GM18511 (cell line): ENCODE results near the gene PLEKHJ1.
A peak's percentile ranks its signal among the peaks of the same experiment; 100 is the strongest.

Experiments used
- ATAC-seq: cut with Tn5 transposase; IDR thresholded peaks from one replicate; pipeline ENCODE4 v1.9.1; 2021; ENCODE audit warnings: mild to moderate bottlenecking, moderate library complexity; ENCODE audit not compliant: unreplicated experiment

Gene PLEKHJ1

GRCh38 chr19:2237051-2237868 is 1.1 kb upstream of the PLEKHJ1 start:
- no peak for ATAC-seq

GRCh38 chr19:2236064-2236313 is 140 bp downstream of the PLEKHJ1 start:
- no peak for ATAC-seq

GRCh38 chr19:2235381-2236063 is 607 bp downstream of the PLEKHJ1 start:
- peak; percentile 6 for ATAC-seq

- ATAC-seq: no peak
Measured at GRCh38 chr19:2234996-2235380, 1.1 kb downstream of the PLEKHJ1 start.

GRCh38 chr19:2233601-2234280 is 2.4 kb downstream of the PLEKHJ1 start:
- no peak for ATAC-seq

- ATAC-seq: no peak
Measured at GRCh38 chr19:2232286-2233151, 3.6 kb downstream of the PLEKHJ1 start.

GRCh38 chr19:2231621-2232221 is 4.4 kb downstream of the PLEKHJ1 start:
- no peak for ATAC-seq

- no peak for ATAC-seq
Measured at GRCh38 chr19:2230807-2231533, 5.2 kb downstream of the PLEKHJ1 start.

- no peak for ATAC-seq
Measured at GRCh38 chr19:2230033-2230531, 6.0 kb downstream of the PLEKHJ1 start.

GRCh38 chr19:2229103-2230032 is 6.8 kb downstream of the PLEKHJ1 start:
- no peak for ATAC-seq

GRCh38 chr19:2228157-2229030 is 7.7 kb downstream of the PLEKHJ1 start:
- no peak for ATAC-seq

- ATAC-seq: no peak
Measured at GRCh38 chr19:2227415-2228156, 8.5 kb downstream of the PLEKHJ1 start.

- no peak for ATAC-seq
Measured at GRCh38 chr19:2226840-2227360, 9.2 kb downstream of the PLEKHJ1 start.

- no peak for ATAC-seq
Measured at GRCh38 chr19:2226051-2226839, 9.9 kb downstream of the PLEKHJ1 start.

GRCh38 chr19:2225415-2226050 is 10.6 kb downstream of the PLEKHJ1 start:
- ATAC-seq: no peak
